K562 (cell line): ENCODE results near the gene POLRMT. TPM values are rescaled to one million over a fixed set of nuclear protein-coding genes. Genes with fewer than 3 reads are reported as not detected.
A peak's percentile ranks its signal among the peaks of the same experiment; 100 is the strongest.

ENCODE experiments used
- BRCA1 ChIP-seq, 2 experiments: fragments of 450-650 bp in 1 of 2; sonication (generic) in 1 of 2; formaldehyde crosslinking in 1 of 2; IDR thresholded peaks; 2 replicates each; pipeline versions ENCODE4 v1.5.0 to v1.6.1; 2017 to 2020; ENCODE audit warnings: mild to moderate bottlenecking in 1 of 2, missing genetic modification reagents in 1 of 2
- DMBX1 ChIP-seq: fragments of 250-450 bp; sonication (Bioruptor Pico); IDR thresholded peaks from 2 replicates; pipeline ENCODE4 v1.8.0; 2022; ENCODE audit warnings: inconsistent platforms, mild to moderate bottlenecking, moderate library complexity, borderline replicate concordance
- EP300 ChIP-seq: IDR thresholded peaks from 2 replicates; pipeline ENCODE4 v1.6.1; 2012; ENCODE audit warnings: low read length, improper control_type of control experiment
- NBN ChIP-seq: fragments of 450-650 bp; IDR thresholded peaks from 2 replicates; pipeline ENCODE4 v1.6.1; 2016; ENCODE audit warnings: low read depth, mild to moderate bottlenecking
- NEUROD1 ChIP-seq: fragments of 150-350 bp; IDR thresholded peaks from 2 replicates; pipeline ENCODE4 v1.6.1; 2014; ENCODE audit warnings: borderline replicate concordance, low read length, low read depth; ENCODE audit not compliant: partially characterized antibody
- RNF2 ChIP-seq: sonication (generic); IDR thresholded peaks from 2 replicates; pipeline ENCODE4 v1.6.1; 2016
- SMAD1 ChIP-seq: fragments of 150-350 bp; IDR thresholded peaks from 2 replicates; pipeline ENCODE4 v1.6.1; 2014; ENCODE audit warnings: low read length, low read depth; ENCODE audit not compliant: partially characterized antibody
- ZBTB7A ChIP-seq: IDR thresholded peaks from 2 replicates; pipeline ENCODE4 v1.6.1; 2011; ENCODE audit warnings: low read depth, mild to moderate bottlenecking, low read length, moderate library complexity, borderline replicate concordance; ENCODE audit not compliant: control insufficient read depth
- ZNF232 ChIP-seq: sonication (generic); formaldehyde crosslinking; IDR thresholded peaks from 2 replicates; pipeline ENCODE4 v1.8.0; 2022; ENCODE audit warnings: mild to moderate bottlenecking, missing genetic modification reagents
- ZNF384 ChIP-seq: IDR thresholded peaks from 2 replicates; pipeline ENCODE4 v1.6.1; 2012; ENCODE audit warnings: low read depth, low read length, improper control_type of control experiment
- polyA plus RNA-seq, 8 experiments: library from polyadenylated mRNA; depleted of rRNA in 4 of 8; stranded (reverse) in 5 of 8; unstranded in 3 of 8; fragments of >200 nt; fragmentation: Nextera tagmentation in 2 of 8; fragmentation: Illumina TruSeq in 1 of 8; extraction: Ambion mirVana in 2 of 8; extraction: Trizol in 1 of 8; gene quantifications; 2 replicates each; pipeline versions ENCODE4 v1.2.1 to v1.2.3, GENCODE V29; 2011 to 2014; ENCODE audit warnings: inconsistent platforms in 1 of 8, missing spikeins in 1 of 8
- total RNA-seq, 7 experiments: library from RNA; depleted of rRNA in 6 of 7; stranded (reverse); fragments of >200 nt in 6 of 7; fragmentation: Illumina TruSeq in 2 of 7; extraction: Trizol in 2 of 7; gene quantifications; 2 replicates each; pipeline versions ENCODE4 v1.2.1 to v1.2.3, GENCODE V29; 2011 to 2021; ENCODE audit warnings: low replicate concordance in 1 of 7
- TF ChIP-seq, protein P1 (sequence below): sonication (generic); formaldehyde crosslinking; IDR thresholded peaks from 2 replicates; pipeline ENCODE4 v1.8.1; 2023; ENCODE audit warnings: mild to moderate bottlenecking, missing genetic modification reagents
- TF ChIP-seq, protein P2 (sequence below): fragments of 450-650 bp; conservative IDR thresholded peaks from 2 replicates; pipeline ENCODE4 v1.6.1; 2016; ENCODE audit warnings: missing genetic modification characterization, low read depth, mild to moderate bottlenecking, missing compliant biosample characterization, moderate library complexity
- TF ChIP-seq, protein P3 (sequence below): fragments of 450-650 bp; IDR thresholded peaks from 2 replicates; pipeline ENCODE4 v1.6.1; 2017; ENCODE audit warnings: antibody characterized with exemption, mild to moderate bottlenecking

Gene POLRMT
- total and polyA plus RNA-seq, 9 of the 15 experiments (the other 6 are each of a cell fraction or from before 2014, with no cell fraction given) = 30.3 to 144 (median 68.0) TPM

DNA sequence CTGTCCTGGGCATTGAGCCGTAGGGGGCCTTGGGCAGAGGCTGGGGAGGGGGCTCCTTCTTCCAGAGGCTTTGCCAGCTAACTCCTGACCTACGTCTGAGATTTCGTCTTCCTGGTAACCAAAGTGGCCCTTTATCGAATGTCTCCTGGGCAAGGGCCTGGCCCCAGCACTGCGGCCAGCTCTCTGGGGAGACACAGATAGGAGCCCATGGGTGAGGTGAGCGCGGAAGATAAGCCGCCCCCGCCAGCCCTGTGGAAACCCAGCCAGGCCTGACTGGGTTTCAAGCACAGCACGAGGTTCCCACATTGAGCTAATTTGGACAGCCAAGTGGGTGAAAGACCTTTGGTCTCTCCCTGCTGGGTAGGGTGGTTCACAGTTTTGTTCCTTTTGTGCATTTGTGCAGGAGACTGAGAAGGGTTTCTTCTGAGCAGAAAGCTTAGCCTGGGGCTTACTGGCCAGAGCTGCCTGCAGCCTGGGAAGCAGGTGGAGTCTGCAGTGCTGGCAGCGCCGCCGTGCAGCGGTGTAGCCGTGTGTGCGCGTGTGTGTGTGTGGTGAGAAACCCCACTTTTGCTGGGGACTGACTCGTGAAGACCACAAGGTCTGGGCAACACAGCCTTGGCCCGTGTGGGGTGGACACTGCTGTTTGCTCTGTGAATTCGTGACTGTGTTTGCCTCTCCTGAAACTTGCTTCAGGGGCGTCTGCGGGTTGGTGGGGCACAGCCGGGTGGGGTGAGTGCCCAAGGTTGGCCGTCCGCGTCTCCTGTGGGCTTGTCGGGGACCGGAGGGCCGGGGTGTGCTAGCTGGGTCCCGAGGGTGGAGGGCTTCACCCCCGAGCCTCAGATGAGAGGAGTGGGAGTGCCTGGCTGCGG is 58.4 kb downstream of the POLRMT start (continued):
- TF ChIP-seq, protein P1, sequence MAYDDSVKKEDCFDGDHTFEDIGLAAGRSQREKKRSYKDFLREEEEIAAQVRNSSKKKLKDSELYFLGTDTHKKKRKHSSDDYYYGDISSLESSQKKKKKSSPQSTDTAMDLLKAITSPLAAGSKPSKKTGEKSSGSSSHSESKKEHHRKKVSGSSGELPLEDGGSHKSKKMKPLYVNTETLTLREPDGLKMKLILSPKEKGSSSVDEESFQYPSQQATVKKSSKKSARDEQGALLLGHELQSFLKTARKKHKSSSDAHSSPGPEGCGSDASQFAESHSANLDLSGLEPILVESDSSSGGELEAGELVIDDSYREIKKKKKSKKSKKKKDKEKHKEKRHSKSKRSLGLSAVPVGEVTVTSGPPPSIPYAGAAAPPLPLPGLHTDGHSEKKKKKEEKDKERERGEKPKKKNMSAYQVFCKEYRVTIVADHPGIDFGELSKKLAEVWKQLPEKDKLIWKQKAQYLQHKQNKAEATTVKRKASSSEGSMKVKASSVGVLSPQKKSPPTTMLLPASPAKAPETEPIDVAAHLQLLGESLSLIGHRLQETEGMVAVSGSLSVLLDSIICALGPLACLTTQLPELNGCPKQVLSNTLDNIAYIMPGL (CRISPR knock-in tag) = peak; percentile 32; the same call in 1 of the 2 replicates
- peak; percentile 88 for TF ChIP-seq NEUROD1
- TF ChIP-seq EP300 = peak; percentile 95
- no peak for TF ChIP-seq BRCA1 (IDR thresholded peaks at IDR 0.05)
- no peak for TF ChIP-seq BRCA1 (CRISPR knock-in tag; IDR thresholded peaks at IDR 0.05)
- TF ChIP-seq, protein P2, sequence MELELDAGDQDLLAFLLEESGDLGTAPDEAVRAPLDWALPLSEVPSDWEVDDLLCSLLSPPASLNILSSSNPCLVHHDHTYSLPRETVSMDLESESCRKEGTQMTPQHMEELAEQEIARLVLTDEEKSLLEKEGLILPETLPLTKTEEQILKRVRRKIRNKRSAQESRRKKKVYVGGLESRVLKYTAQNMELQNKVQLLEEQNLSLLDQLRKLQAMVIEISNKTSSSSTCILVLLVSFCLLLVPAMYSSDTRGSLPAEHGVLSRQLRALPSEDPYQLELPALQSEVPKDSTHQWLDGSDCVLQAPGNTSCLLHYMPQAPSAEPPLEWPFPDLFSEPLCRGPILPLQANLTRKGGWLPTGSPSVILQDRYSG (tag) = peak; percentile 58; the same call in 1 of the 2 replicates
- TF ChIP-seq DMBX1 (CRISPR knock-in tag) = peak; percentile 92
- TF ChIP-seq ZNF232 (CRISPR knock-in tag) = no peak
- peak; percentile 7; the same call in 1 of the 2 replicates for TF ChIP-seq ZNF384
- peak; percentile 61; the same call in 1 of the 2 replicates for TF ChIP-seq ZBTB7A
- TF ChIP-seq RNF2 = peak; percentile 93
- TF ChIP-seq NBN = peak; percentile 76; the same call in 1 of the 2 replicates
- peak; percentile 88 for TF ChIP-seq SMAD1
- TF ChIP-seq, protein P3, sequence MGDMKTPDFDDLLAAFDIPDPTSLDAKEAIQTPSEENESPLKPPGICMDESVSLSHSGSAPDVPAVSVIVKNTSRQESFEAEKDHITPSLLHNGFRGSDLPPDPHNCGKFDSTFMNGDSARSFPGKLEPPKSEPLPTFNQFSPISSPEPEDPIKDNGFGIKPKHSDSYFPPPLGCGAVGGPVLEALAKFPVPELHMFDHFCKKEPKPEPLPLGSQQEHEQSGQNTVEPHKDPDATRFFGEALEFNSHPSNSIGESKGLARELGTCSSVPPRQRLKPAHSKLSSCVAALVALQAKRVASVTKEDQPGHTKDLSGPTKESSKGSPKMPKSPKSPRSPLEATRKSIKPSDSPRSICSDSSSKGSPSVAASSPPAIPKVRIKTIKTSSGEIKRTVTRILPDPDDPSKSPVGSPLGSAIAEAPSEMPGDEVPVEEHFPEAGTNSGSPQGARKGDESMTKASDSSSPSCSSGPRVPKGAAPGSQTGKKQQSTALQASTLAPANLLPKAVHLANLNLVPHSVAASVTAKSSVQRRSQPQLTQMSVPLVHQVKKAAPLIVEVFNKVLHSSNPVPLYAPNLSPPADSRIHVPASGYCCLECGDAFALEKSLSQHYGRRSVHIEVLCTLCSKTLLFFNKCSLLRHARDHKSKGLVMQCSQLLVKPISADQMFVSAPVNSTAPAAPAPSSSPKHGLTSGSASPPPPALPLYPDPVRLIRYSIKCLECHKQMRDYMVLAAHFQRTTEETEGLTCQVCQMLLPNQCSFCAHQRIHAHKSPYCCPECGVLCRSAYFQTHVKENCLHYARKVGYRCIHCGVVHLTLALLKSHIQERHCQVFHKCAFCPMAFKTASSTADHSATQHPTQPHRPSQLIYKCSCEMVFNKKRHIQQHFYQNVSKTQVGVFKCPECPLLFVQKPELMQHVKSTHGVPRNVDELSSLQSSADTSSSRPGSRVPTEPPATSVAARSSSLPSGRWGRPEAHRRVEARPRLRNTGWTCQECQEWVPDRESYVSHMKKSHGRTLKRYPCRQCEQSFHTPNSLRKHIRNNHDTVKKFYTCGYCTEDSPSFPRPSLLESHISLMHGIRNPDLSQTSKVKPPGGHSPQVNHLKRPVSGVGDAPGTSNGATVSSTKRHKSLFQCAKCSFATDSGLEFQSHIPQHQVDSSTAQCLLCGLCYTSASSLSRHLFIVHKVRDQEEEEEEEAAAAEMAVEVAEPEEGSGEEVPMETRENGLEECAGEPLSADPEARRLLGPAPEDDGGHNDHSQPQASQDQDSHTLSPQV = peak; percentile 57; the same call in 1 of the 2 replicates
